ENCODE results near the gene SNRPD1.
"Not testable (repeated sequence)": the region's sequence is repeated elsewhere in the genome, so short reads cannot be mapped to it uniquely, and the experiment has no call there.

The SNRPD1 gene

DNA sequence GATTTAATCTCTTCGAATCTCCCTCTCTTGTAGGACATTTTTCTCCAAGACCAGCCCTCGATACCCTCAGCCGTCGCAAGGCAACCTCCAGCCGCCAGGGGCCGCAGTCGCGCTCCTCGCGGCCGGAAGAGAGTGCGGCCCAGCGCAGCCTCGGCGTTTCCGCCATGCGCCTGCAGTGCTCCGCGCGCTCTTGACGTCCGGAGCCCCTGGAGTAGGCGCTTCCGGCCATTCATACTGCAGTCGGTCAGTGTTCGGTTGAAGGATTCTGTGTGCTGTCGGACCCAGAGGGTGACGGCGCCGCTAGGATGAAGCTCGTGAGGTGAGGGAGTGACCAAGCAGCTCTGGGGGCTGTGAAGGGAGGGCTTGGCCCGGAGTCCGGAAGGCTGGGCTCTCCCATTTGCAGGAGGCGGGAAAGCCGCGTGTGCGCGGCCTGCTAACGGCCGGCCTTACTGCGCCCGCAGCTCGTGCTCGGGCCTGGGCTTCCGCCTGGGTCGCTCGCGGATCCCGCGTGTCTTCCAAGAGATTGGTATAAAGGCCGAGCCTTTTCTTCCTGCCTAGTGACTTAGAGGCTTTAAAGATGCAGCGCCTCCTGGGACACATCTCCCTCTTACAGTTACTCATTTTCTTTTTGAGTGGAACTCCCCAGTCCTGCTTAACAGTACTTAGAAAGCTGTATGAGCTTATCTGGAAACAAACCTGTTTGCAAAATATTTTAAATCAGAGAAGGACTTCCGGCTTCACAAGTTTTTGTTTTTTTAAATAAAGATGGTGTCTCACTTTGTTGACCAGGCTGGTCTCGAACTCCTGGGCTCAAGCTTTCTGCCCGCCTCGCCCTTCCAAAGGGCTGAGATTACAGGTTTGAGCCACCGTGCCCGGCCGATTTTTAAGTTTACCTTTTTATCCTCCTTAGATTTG is at the start of gene SNRPD1:
TSS of gene SNRPD1 (plus strand) at position 190 of the 915 bp plus-strand sequence. CDS start at position 306, 116 bp downstream.
- Histone ChIP-seq H3K27me3 (ENCODE audit: control insufficient read depth in 1 of 2, insufficient read depth in 2 of 2, low read length in 2 of 2) (no peaks in the 10 kb centered on the region), H3K27ac (ENCODE audit: low read length) (peak within 1 kb of the TSS; percentile 67), H3K4me1 (ENCODE audit: control insufficient read depth, insufficient read depth, low read length) (peaks cover 10% of the 10 kb centered on the region), H3K36me3 (ENCODE audit: control insufficient read depth in 2 of 2, insufficient read depth in 2 of 2, low read length in 2 of 2) (peaks cover 0 to under 1% of the 10 kb centered on the region in 2 donors), H3K9ac (ENCODE audit: low read length in 2 of 2) (peak within 1 kb of the TSS; percentile 85 to 87), H3K4me3 (ENCODE audit: low read length in 2 of 2) (peak within 1 kb of the TSS; percentile 81 to 88), H3K9me3 (ENCODE audit: control insufficient read depth in 2 of 2, low read length in 2 of 2) (no peaks in the 10 kb centered on the region)

GRCh38 chr18:21571772-21572171 is 40.3 kb upstream of the SNRPD1 start:
- no peak overlapping the region for H3K4me3 ChIP-seq (ENCODE audit: low read length in 2 of 2)
- no peaks in the 10 kb centered on the region for H3K27me3 ChIP-seq (ENCODE audit: control insufficient read depth in 1 of 2, insufficient read depth in 2 of 2, low read length in 2 of 2)
- H3K27ac ChIP-seq (ENCODE audit: low read length): no peak overlapping the region
- H3K4me1 ChIP-seq (ENCODE audit: control insufficient read depth, insufficient read depth, low read length): no peaks in the 10 kb centered on the region
- peaks cover 2 to 17% of the 10 kb centered on the region in 2 donors for H3K36me3 ChIP-seq (ENCODE audit: control insufficient read depth in 2 of 2, insufficient read depth in 2 of 2, low read length in 2 of 2)
- no peaks in the 10 kb centered on the region for H3K9me3 ChIP-seq (ENCODE audit: control insufficient read depth in 2 of 2, low read length in 2 of 2)
- H3K9ac ChIP-seq (ENCODE audit: low read length in 2 of 2): no peak overlapping the region

DNA sequence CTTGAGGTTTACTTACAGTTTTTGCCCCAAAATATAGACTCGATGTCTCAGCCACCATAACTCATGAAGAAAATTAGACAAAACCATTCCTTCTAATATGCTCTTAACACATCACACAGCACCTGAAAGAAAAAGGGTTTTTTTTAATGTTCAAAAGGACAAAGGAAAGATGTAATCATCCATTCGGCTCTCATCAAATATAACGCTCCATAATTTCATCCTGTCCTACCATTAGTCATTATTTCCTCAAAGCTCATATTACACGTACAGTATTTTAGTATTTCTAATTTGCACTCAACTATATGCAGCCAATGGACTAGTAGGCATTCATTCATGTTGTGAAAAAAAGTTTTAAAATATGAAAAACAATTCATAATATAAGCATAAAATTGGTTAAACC is 36.5 kb upstream of the SNRPD1 start:
- Histone ChIP-seq H3K36me3 (ENCODE audit: control insufficient read depth in 2 of 2, insufficient read depth in 2 of 2, low read length in 2 of 2) (peaks cover 2 to 13% of the 10 kb centered on the region in 2 donors), H3K27ac (ENCODE audit: low read length) (no peak overlapping the region), H3K27me3 (ENCODE audit: control insufficient read depth in 1 of 2, insufficient read depth in 2 of 2, low read length in 2 of 2) (no peaks in the 10 kb centered on the region), H3K9ac (ENCODE audit: low read length in 2 of 2) (no peak overlapping the region), H3K4me3 (ENCODE audit: low read length in 2 of 2) (no peak overlapping the region), H3K9me3 (ENCODE audit: control insufficient read depth in 2 of 2, low read length in 2 of 2) (no peaks in the 10 kb centered on the region), H3K4me1 (ENCODE audit: control insufficient read depth, insufficient read depth, low read length) (no peaks in the 10 kb centered on the region)

- Histone ChIP-seq H3K36me3 (ENCODE audit: control insufficient read depth in 2 of 2, insufficient read depth in 2 of 2, low read length in 2 of 2) (no peaks in the 10 kb centered on the region), H3K27ac (ENCODE audit: low read length) (no peak overlapping the region), H3K4me1 (ENCODE audit: control insufficient read depth, insufficient read depth, low read length) (no peaks in the 10 kb centered on the region), H3K27me3 (ENCODE audit: control insufficient read depth in 1 of 2, insufficient read depth in 2 of 2, low read length in 2 of 2) (no peaks in the 10 kb centered on the region), H3K9me3 (ENCODE audit: control insufficient read depth in 2 of 2, low read length in 2 of 2) (no peaks in the 10 kb centered on the region), H3K4me3 (ENCODE audit: low read length in 2 of 2) (no peak overlapping the region), H3K9ac (ENCODE audit: low read length in 2 of 2) (no peak overlapping the region)
Measured at GRCh38 chr18:21584391-21584790, 27.7 kb upstream of the SNRPD1 start.

DNA sequence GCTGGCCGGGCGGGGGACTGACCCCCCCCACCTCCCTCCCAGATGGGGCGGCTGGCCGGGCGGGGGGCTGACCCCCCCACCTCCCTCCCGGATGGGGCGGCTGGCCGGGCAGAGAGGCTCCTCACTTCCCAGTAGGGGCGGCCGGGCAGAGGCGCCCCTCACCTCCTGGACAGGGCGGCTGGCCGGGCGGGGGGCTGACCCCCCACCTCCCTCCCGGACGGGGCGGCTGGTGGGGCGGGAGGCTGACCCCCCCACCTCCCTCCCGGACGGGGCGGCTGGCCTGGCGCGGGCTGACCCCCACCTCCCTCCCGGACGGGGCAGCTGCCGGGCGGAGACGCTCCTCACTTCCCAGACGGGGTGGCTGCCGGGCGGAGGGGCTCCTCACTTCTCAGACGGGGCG is 19.8 kb upstream of the SNRPD1 start:
- not testable (repeated sequence) for H3K9me3 ChIP-seq (ENCODE audit: control insufficient read depth in 2 of 2, low read length in 2 of 2); H3K27me3 ChIP-seq (ENCODE audit: control insufficient read depth in 1 of 2, insufficient read depth in 2 of 2, low read length in 2 of 2); H3K27ac ChIP-seq (ENCODE audit: low read length); H3K36me3 ChIP-seq (ENCODE audit: control insufficient read depth in 2 of 2, insufficient read depth in 2 of 2, low read length in 2 of 2); H3K4me1 ChIP-seq (ENCODE audit: control insufficient read depth, insufficient read depth, low read length); H3K9ac ChIP-seq (ENCODE audit: low read length in 2 of 2); H3K4me3 ChIP-seq (ENCODE audit: low read length in 2 of 2)

GRCh38 chr18:21593540-21594257 is 18.4 kb upstream of the SNRPD1 start:
- Histone ChIP-seq H3K4me1 (ENCODE audit: control insufficient read depth, insufficient read depth, low read length) (no peaks in the 10 kb centered on the region), H3K9me3 (ENCODE audit: control insufficient read depth in 2 of 2, low read length in 2 of 2) (no peaks in the 10 kb centered on the region), H3K27ac (ENCODE audit: low read length) (no peak overlapping the region), H3K9ac (ENCODE audit: low read length in 2 of 2) (no peak overlapping the region), H3K4me3 (ENCODE audit: low read length in 2 of 2) (no peak overlapping the region), H3K27me3 (ENCODE audit: control insufficient read depth in 1 of 2, insufficient read depth in 2 of 2, low read length in 2 of 2) (no peaks in the 10 kb centered on the region), H3K36me3 (ENCODE audit: control insufficient read depth in 2 of 2, insufficient read depth in 2 of 2, low read length in 2 of 2) (no peaks in the 10 kb centered on the region)

GRCh38 chr18:21597620-21598019 is 14.5 kb upstream of the SNRPD1 start:
- no peak overlapping the region for H3K4me3 ChIP-seq (ENCODE audit: low read length in 2 of 2)

DNA sequence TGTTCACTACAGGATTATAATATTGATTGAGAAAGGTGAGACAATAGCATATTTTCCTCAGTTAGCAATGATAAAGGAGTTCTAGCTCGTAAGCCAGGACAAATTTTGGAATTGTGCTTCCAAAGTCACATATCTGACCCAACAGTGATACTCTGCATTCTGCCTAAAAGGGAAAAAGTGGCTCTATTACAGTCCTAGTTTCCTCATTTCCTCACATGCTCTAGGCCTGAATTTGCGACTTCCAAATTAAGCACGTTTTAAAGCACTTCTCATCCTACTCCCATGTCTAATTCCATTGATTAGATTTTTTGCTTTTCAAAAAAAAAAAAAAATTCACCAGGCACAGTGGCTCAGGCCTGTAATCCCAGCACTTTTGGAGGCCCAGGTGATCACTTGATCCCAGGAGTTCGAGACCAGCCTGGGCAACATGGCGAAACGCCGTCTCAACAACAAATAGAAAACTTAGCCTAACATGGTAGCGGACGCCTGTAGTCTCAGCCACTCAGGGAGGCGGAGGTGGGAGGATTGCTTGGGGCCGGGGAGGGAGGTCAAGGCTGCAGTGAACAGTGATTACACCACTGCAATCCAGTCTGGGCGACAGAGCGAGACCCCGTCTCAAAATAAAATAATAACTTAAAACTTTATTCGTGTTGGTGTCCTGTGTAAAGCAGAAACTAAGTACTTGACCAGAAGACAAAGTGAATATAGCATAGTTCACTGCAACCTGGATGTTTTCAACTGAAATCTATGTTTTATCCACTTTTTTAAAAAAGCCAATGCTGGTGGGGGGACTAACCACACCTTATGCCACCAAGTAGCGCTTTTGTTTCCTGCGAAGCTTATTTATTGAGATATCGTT is 13.2 kb upstream of the SNRPD1 start:
- Histone ChIP-seq H3K9me3 (ENCODE audit: control insufficient read depth in 2 of 2, low read length in 2 of 2) (no peaks in the 10 kb centered on the region), H3K4me1 (ENCODE audit: control insufficient read depth, insufficient read depth, low read length) (peaks cover 4% of the 10 kb centered on the region), H3K36me3 (ENCODE audit: control insufficient read depth in 2 of 2, insufficient read depth in 2 of 2, low read length in 2 of 2) (no peaks in the 10 kb centered on the region), H3K27me3 (ENCODE audit: control insufficient read depth in 1 of 2, insufficient read depth in 2 of 2, low read length in 2 of 2) (no peaks in the 10 kb centered on the region), H3K27ac (ENCODE audit: low read length) (peak overlapping the region; percentile 94), H3K9ac (ENCODE audit: low read length in 2 of 2) (peak overlapping the region; percentile 96 to 99), H3K4me3 (ENCODE audit: low read length in 2 of 2) (peak overlapping the region; percentile 99)

More at GRCh38 chr18:21597620-21598019, 14.5 kb upstream of the SNRPD1 start:
- peaks cover 4% of the 10 kb centered on the region for H3K4me1 ChIP-seq (ENCODE audit: control insufficient read depth, insufficient read depth, low read length)
- H3K9ac ChIP-seq (ENCODE audit: low read length in 2 of 2): no peak overlapping the region
- no peak overlapping the region for H3K27ac ChIP-seq (ENCODE audit: low read length)
- H3K27me3 ChIP-seq (ENCODE audit: control insufficient read depth in 1 of 2, insufficient read depth in 2 of 2, low read length in 2 of 2): no peaks in the 10 kb centered on the region
- no peaks in the 10 kb centered on the region for H3K9me3 ChIP-seq (ENCODE audit: control insufficient read depth in 2 of 2, low read length in 2 of 2)
- no peaks in the 10 kb centered on the region for H3K36me3 ChIP-seq (ENCODE audit: control insufficient read depth in 2 of 2, insufficient read depth in 2 of 2, low read length in 2 of 2)

DNA sequence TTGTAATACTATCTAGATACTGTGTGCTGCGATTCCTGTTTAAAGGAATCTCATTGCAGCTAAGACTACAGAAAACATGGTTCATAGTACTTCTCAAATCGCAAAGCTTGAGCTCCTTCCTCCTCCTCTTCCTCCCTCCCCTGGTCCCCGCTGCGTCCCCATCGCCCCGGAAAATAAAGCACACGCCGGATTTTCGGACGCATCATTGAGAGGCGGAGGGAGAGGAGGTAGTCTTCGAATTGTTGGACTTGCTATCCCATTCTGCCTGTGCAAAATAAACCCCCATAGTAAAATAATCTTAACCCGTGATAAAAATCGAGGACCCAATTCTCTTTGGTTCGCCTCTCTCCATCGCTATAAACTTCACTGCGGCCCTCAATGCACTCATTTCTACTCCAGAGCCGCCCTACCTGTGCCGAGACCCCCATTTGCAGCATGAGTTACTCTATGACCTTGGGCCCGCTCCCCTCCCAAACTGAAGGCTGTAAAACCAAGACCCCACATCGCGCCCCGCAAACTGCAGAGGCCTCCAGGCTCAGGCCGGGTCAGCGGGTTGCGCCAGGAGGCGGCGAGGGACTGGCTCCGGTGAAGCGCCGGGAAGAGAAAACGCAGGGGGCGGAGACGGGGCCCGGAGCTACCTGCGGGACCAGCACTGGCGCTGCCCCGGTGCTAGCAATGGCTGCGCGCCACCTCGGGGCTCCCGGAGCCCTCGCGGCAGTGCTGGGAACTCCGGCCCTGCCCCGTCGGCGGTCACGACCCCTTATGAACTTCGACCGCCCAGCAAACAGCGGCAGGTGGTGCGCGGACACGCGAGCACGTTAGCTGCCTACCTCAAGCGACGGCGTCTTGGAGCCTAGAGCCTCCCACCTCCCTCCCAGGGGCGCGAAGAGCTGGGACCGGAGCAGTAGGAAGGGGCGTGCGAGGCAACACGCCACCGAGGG is 12.3 kb upstream of the SNRPD1 start:
- no peaks in the 10 kb centered on the region for H3K27me3 ChIP-seq (ENCODE audit: control insufficient read depth in 1 of 2, insufficient read depth in 2 of 2, low read length in 2 of 2)
- peak overlapping the region; percentile 96 to 99 for H3K9ac ChIP-seq (ENCODE audit: low read length in 2 of 2)
- H3K4me3 ChIP-seq (ENCODE audit: low read length in 2 of 2): peak overlapping the region; percentile 99
- no peaks in the 10 kb centered on the region for H3K36me3 ChIP-seq (ENCODE audit: control insufficient read depth in 2 of 2, insufficient read depth in 2 of 2, low read length in 2 of 2)
- H3K9me3 ChIP-seq (ENCODE audit: control insufficient read depth in 2 of 2, low read length in 2 of 2): no peaks in the 10 kb centered on the region
- H3K27ac ChIP-seq (ENCODE audit: low read length): peak overlapping the region; percentile 94
- H3K4me1 ChIP-seq (ENCODE audit: control insufficient read depth, insufficient read depth, low read length): peaks cover 4% of the 10 kb centered on the region

Data from stomach smooth muscle (tissue), 2 donors.